Endothelial cell of umbilical vein (primary cell): ENCODE results near the gene KBTBD6. TPM values are rescaled to one million over a fixed set of nuclear protein-coding genes. Genes with fewer than 3 reads are reported as not detected.

Experiments
- BruUV-seq: library from RNA; stranded (reverse); fragments of 400-500 nt; replicated peaks from 2 replicates; lab custom pipeline; 2021; lab: Mats Ljungman, UMichigan
- CTCF ChIA-PET: fragments of 300-600, 350-600 bp; sonication (Branson Sonifier 250); formaldehyde crosslinking; loops from one replicate; lab custom pipeline; 2021; ENCODE audit warnings: antibody characterized with exemption, inconsistent platforms; lab: Charles Lee
- POLR2A ChIA-PET: fragments of 300-600, 350-600 bp; sonication (Branson Sonifier 250); formaldehyde crosslinking; loops from one replicate; lab custom pipeline; 2021; ENCODE audit warnings: antibody characterized with exemption, inconsistent platforms; lab: Charles Lee
- DNase-seq: peaks from one replicate; pipeline ENCODE4 v3.0.0-alpha.2; 2011; ENCODE audit warnings: low read depth, low spot score
- FAIRE-seq: peaks from 2 replicates; lab custom pipeline; 2011; peaks lifted over from hg19 to GRCh38; lab: Jason Lieb, UNC
- H2AFZ ChIP-seq: 2 replicates; pipeline ENCODE4 v1.6.0; 2012; ENCODE audit warnings: low read depth, low read length, control low read depth, inconsistent platforms
- H3K27ac ChIP-seq: 2 replicates; pipeline ENCODE4 v1.5.1; 2011; ENCODE audit warnings: low read depth, mild to moderate bottlenecking, control low read depth, low read length, moderate library complexity; ENCODE audit not compliant: insufficient read depth
- H3K27me3 ChIP-seq, 2 experiments: 2 replicates each; pipeline versions ENCODE4 v1.6.0 to v1.6.1; 2011; ENCODE audit warnings: low read length in 2 of 2, mixed read lengths in 1 of 2; ENCODE audit not compliant: control insufficient read depth in 2 of 2, insufficient read depth in 2 of 2
- H3K36me3 ChIP-seq, 2 experiments: 2 replicates in 1 of 2; 3 replicates in 1 of 2; pipeline ENCODE4 v1.5.1; 2011; ENCODE audit warnings: low read length in 2 of 2, mild to moderate bottlenecking in 1 of 2, moderate library complexity in 1 of 2; ENCODE audit not compliant: control insufficient read depth in 2 of 2, insufficient read depth in 2 of 2; ENCODE audit errors: extremely low read depth in 1 of 2
- H3K4me1 ChIP-seq: 3 replicates; pipeline ENCODE4 v1.5.1; 2011; ENCODE audit warnings: mild to moderate bottlenecking, low read length; ENCODE audit not compliant: control insufficient read depth, insufficient read depth; ENCODE audit errors: extremely low read depth
- H3K4me2 ChIP-seq: 2 replicates; pipeline ENCODE4 v1.6.1; 2011; ENCODE audit warnings: low read length, control low read depth, mixed read lengths; ENCODE audit not compliant: insufficient read depth
- H3K4me3 ChIP-seq, 3 experiments: fragments of 200-600 bp in 1 of 3; sonication (generic), shearing (Covaris generic) in 1 of 3; replicated peaks in 1 of 3; 2 replicates each; pipeline ENCODE4 v1.5.1; 2011 to 2016; ENCODE audit warnings: control low read depth in 3 of 3, low read length in 3 of 3, mild to moderate bottlenecking in 2 of 3, inconsistent platforms in 1 of 3, low read depth in 1 of 3, moderate library complexity in 1 of 3; ENCODE audit not compliant: insufficient read depth in 1 of 3
- H3K79me2 ChIP-seq: 2 replicates; pipeline ENCODE4 v1.6.0; 2012; ENCODE audit warnings: low read length, inconsistent platforms; ENCODE audit not compliant: control insufficient read depth, insufficient read depth
- H3K9ac ChIP-seq: replicated peaks from 2 replicates; pipeline ENCODE3; 2011; ENCODE audit warnings: low read length, control low read depth; ENCODE audit not compliant: insufficient read depth; ENCODE audit errors: extremely low read depth
- H3K9me1 ChIP-seq: replicated peaks from 3 replicates; pipeline ENCODE4 v1.6.0; 2011; ENCODE audit warnings: mild to moderate bottlenecking, low read length; ENCODE audit not compliant: control insufficient read depth, insufficient read depth; ENCODE audit errors: extremely low read depth
- H3K9me3 ChIP-seq: replicated peaks from 2 replicates; pipeline ENCODE4 v1.5.1; 2012; ENCODE audit warnings: low read length, inconsistent platforms; ENCODE audit not compliant: control insufficient read depth, insufficient read depth
- H4K20me1 ChIP-seq: replicated peaks from 2 replicates; pipeline ENCODE3; 2011; ENCODE audit warnings: mild to moderate bottlenecking, low read length; ENCODE audit not compliant: control insufficient read depth, insufficient read depth; ENCODE audit errors: extremely low read depth
- EZH2 ChIP-seq: IDR thresholded peaks from 2 replicates; pipeline ENCODE4 v1.6.1; 2012; ENCODE audit warnings: borderline replicate concordance, low read depth, mild to moderate bottlenecking, moderate library complexity, low read length, inconsistent platforms; ENCODE audit not compliant: severe bottlenecking
- FOS ChIP-seq: IDR thresholded peaks from 2 replicates; pipeline ENCODE4 v1.6.1; 2011; ENCODE audit warnings: mild to moderate bottlenecking, low read length, moderate library complexity, borderline replicate concordance; ENCODE audit not compliant: insufficient read depth
- GATA2 ChIP-seq: IDR thresholded peaks from 2 replicates; pipeline ENCODE4 v1.7.0; 2011; ENCODE audit warnings: low read depth, mild to moderate bottlenecking, moderate library complexity, mixed read lengths, low read length; ENCODE audit not compliant: insufficient read length, insufficient read depth
- JUN ChIP-seq: IDR thresholded peaks from 2 replicates; pipeline ENCODE4 v1.6.1; 2011; ENCODE audit warnings: borderline replicate concordance, low read depth; ENCODE audit not compliant: insufficient read length, insufficient read depth
- MYC ChIP-seq: IDR thresholded peaks from one replicate; pipeline ENCODE4 v1.6.1; 2011; ENCODE audit warnings: mild to moderate bottlenecking, low read depth, low read length
- POLR2A ChIP-seq: IDR thresholded peaks from 2 replicates; pipeline ENCODE4 v1.6.1; 2012; ENCODE audit warnings: low read depth, mild to moderate bottlenecking, control low read depth, low read length
- POLR2AphosphoS5 ChIP-seq: IDR thresholded peaks from 2 replicates; pipeline ENCODE4 v1.6.1; 2012; ENCODE audit warnings: low read depth, mild to moderate bottlenecking, control low read depth, low read length, moderate library complexity; ENCODE audit not compliant: insufficient read depth
- dilution Hi-C: fragments of 300-500 bp; cut with MboI; formaldehyde crosslinking; loops from one replicate; pipeline ENCODE4 v1.15.0; 2019; ENCODE audit warnings: low sequenced_read_pairs; ENCODE audit not compliant: extremely low pct_ligation_motif_present
- intact Hi-C: fragments of 100-400 bp; cut with micrococcal nuclease; formaldehyde crosslinking; loops from one replicate; pipeline ENCODE4 v1.10.0; 2022
- polyA plus RNA-seq, 4 experiments: library from polyadenylated mRNA; depleted of rRNA in 3 of 4; stranded (reverse) in 3 of 4; unstranded in 1 of 4; fragments of >200 nt; gene quantifications; 2 replicates each; pipeline versions ENCODE4 v1.2.1 to v1.2.3, GENCODE V29; 2011 to 2012; ENCODE audit warnings: missing spikeins in 1 of 4
- total RNA-seq: library from RNA; stranded (reverse); gene quantifications from 2 replicates; pipeline ENCODE4 v1.2.3, GENCODE V29; 2021
- TF ChIP-seq, protein P1 (sequence below): IDR thresholded peaks from 2 replicates; pipeline ENCODE4 v1.6.1; 2011; ENCODE audit not compliant: insufficient read depth, insufficient read length
- TF ChIP-seq, protein P2 (sequence below), 2 donors: IDR thresholded peaks; 1 replicate in 1 of 2; 2 replicates in 1 of 2; pipeline ENCODE4 v1.5.1; 2011; ENCODE audit warnings: low read length in 2 of 2, mild to moderate bottlenecking in 2 of 2, moderate library complexity in 2 of 2, control low read depth in 1 of 2, inconsistent platforms in 1 of 2, low read depth in 1 of 2; ENCODE audit not compliant: insufficient read depth in 1 of 2; ENCODE audit errors: extremely low read depth in 1 of 2

Gene KBTBD6
- total and polyA plus RNA-seq, 2 donors (not counting 3 experiments of a cell fraction or from before 2014, with no cell fraction given) = 2.6 to 6.6 TPM

DNA sequence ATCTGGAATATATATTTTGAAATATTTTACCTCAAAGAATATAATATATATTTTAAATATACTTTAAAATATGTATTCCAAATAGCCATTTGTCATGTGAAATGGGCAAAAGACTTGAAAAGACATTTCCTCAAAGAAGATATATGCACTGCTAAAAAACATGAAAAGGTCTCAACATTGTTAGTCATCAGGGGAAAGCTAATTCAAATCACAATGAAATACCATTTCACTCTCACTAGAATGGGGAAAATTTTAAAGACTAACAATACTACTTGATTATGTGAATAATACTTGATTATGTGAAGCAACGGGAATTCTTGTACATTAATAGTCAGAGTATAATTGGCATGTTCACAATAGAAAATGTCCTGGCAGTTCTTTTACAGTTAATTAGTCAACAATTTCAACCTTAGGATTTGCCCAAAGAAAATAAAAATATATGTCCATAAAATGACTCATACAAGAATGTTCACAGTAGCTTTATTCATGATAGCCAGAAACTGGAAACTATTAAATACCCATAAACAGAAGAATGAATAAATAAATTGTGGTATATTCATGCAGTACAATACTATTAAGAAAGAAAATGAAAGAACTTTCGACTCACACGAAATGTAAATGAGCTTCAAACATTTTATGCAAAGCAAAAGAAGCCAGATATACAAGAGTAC, 6.8 kb upstream of the KBTBD6 start:
- Histone ChIP-seq H2AFZ (no peak overlapping the region), H3K9me1 (no peaks in the 10 kb centered on the region), H4K20me1 (no peaks in the 10 kb centered on the region), H3K4me2 (no peak overlapping the region), H3K9me3 (no peaks in the 10 kb centered on the region), H3K36me3 (no peaks in the 10 kb centered on the region), H3K79me2 (no peaks in the 10 kb centered on the region), H3K4me3 (no peak overlapping the region), H3K27ac (no peak overlapping the region), H3K9ac (no peak overlapping the region), H3K4me1 (no peaks in the 10 kb centered on the region), H3K27me3 (no peaks in the 10 kb centered on the region)
- DNase-seq = no peak
- no TSS peak for BruUV-seq
- dilution Hi-C loops (no loop called here), intact Hi-C loops (loop anchor here (10.0 kb wide), 1 partner anchor 155 kb away; no protein-coding TSS in a partner anchor)
- FAIRE-seq = no peak
- TF ChIP-seq GATA2 (no peak), EZH2 (no peak), MYC (no peak), FOS (no peak), POLR2A (no peak), POLR2AphosphoS5 (no peak), JUN (no peak)
- TF ChIP-seq, protein P1, sequence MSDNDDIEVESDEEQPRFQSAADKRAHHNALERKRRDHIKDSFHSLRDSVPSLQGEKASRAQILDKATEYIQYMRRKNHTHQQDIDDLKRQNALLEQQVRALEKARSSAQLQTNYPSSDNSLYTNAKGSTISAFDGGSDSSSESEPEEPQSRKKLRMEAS = no peak
- TF ChIP-seq, protein P2, sequence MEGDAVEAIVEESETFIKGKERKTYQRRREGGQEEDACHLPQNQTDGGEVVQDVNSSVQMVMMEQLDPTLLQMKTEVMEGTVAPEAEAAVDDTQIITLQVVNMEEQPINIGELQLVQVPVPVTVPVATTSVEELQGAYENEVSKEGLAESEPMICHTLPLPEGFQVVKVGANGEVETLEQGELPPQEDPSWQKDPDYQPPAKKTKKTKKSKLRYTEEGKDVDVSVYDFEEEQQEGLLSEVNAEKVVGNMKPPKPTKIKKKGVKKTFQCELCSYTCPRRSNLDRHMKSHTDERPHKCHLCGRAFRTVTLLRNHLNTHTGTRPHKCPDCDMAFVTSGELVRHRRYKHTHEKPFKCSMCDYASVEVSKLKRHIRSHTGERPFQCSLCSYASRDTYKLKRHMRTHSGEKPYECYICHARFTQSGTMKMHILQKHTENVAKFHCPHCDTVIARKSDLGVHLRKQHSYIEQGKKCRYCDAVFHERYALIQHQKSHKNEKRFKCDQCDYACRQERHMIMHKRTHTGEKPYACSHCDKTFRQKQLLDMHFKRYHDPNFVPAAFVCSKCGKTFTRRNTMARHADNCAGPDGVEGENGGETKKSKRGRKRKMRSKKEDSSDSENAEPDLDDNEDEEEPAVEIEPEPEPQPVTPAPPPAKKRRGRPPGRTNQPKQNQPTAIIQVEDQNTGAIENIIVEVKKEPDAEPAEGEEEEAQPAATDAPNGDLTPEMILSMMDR (IDR thresholded peaks at IDR 0.05; ENCODE audit: extremely low read depth in 1 of 2, insufficient read depth in 1 of 2, low read depth in 1 of 2, low read length in 2 of 2) = no peak
- ChIA-PET POLR2A (no interaction called here), CTCF (interaction anchor here (1.0 kb wide), 1 partner anchor 83 kb away, joined by 4 read pairs; no protein-coding TSS in a partner anchor)
